Measurements from ENCODE around the gene HOOK2.
"Not testable (repeated sequence)": the region's sequence is repeated elsewhere in the genome, so short reads cannot be mapped to it uniquely, and the experiment has no call there.

Gene HOOK2

GRCh38 chr19:12721656-12722565 is 53.4 kb downstream of the HOOK2 start:
- DNase-seq (ENCODE audit: low read depth in 2 of 2): no peak

- no peak for DNase-seq (ENCODE audit: low read depth in 2 of 2)
These were observed 54.3 kb downstream of the HOOK2 start for GRCh38 chr19:12720851-12721655.

- DNase-seq (ENCODE audit: low read depth in 2 of 2): no peak
These were observed 55.1 kb downstream of the HOOK2 start for GRCh38 chr19:12720296-12720695.

DNA sequence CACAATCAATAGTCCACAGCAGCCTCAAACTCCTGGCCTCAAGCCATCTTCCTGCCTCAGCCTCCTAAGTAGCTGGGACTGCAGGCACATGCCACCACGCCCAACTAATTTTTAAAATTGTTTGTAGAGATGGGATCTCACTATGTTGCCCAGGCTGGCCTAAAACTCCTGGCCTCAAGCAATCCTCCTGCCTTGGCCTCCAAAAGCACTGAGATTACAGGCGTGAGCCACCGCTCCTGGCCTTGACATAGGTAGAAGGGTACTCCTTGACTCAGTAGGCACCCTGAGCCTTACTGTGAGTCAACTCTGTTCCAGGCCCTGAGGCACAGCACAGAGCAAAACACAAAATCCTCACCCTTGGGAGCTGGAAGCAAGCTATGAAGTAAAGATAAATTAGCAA is 59.4 kb downstream of the HOOK2 start:
- no peak for DNase-seq (ENCODE audit: low read depth in 2 of 2)

DNA sequence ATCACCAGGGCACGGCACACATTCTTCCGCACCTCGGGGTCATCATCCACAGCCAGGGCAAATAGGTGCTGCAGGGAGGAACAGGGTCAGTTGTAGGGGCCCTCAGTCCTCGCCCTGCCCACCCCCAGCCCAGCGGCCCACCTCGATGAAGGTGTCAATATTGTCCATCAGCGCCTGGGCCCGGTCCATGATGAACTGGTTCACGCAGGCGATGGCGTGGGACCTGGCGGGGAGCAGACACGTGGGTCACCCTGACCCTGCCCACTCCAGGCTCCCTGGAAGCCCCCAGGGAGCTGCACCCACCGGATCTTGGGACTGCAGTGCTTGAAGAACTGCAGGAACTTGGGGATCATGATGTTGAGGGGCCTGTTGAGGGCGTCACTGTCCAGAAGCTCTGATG is 60.2 kb downstream of the HOOK2 start:
- DNase-seq (ENCODE audit: low read depth in 2 of 2): no peak

- DNase-seq (ENCODE audit: low read depth in 2 of 2): not testable (repeated sequence)
These were observed 62.0 kb downstream of the HOOK2 start for GRCh38 chr19:12713304-12713703.

Measured in stimulated activated CD4-positive, alpha-beta T cell treated with anti-CD3 and anti-CD28 coated beads, Interleukin-12 subunit alpha, Interleukin-12 subunit beta, amount 100 ng/mL, for 24 hours (primary cell).